HCT116 (cell line): Measurements from ENCODE around the gene PER2. TPM values are rescaled to one million over a fixed set of nuclear protein-coding genes. Genes with fewer than 3 reads are reported as not detected.

Source experiments
- ATAC-seq: fragments of 200-7000 bp; cut with Tn5 transposase; 2 replicates; pipeline ENCODE4 v1.9.1; 2020; ENCODE audit warnings: mild to moderate bottlenecking, moderate library complexity
- BruUV-seq: library from RNA; stranded (reverse); fragments of 400-500 nt; replicated peaks from 2 replicates; lab custom pipeline; 2021; lab: Mats Ljungman, UMichigan
- CTCF ChIA-PET: fragments of 300-600 bp; sonication (Branson Sonifier 250); formaldehyde crosslinking; loops from one replicate; lab custom pipeline; 2021; ENCODE audit warnings: antibody characterized with exemption; lab: Charles Lee
- POLR2A ChIA-PET: fragments of 300-600, 350-600 bp; sonication (Branson Sonifier 250); formaldehyde crosslinking; loops from one replicate; lab custom pipeline; 2021; ENCODE audit warnings: antibody characterized with exemption; lab: Charles Lee
- RAD21 ChIA-PET, 2 experiments: fragments of 300-600 bp; sonication (Branson Sonifier 250); formaldehyde crosslinking; loops; one replicate each; lab custom pipeline; 2023; ENCODE audit warnings: low total read pairs in 2 of 2; ENCODE audit not compliant: uncharacterized antibody in 2 of 2, unreplicated experiment in 2 of 2, low non-redundant PET in 1 of 2; lab: Charles Lee
- DNase-seq: peaks from one replicate; pipeline ENCODE4 v3.0.0-alpha.2; 2010; ENCODE audit warnings: low read depth, low spot score
- H2AFZ ChIP-seq: fragments of 200-600 bp; shearing (Covaris generic), sonication (generic); 2 replicates; pipeline ENCODE4 v1.6.1; 2017; ENCODE audit warnings: low read depth, mixed run types, mixed read lengths, antibody characterized with exemption, low read length; ENCODE audit not compliant: poor library complexity, severe bottlenecking
- H3K27ac ChIP-seq: 2 replicates; pipeline ENCODE4 v1.5.1; 2012; ENCODE audit warnings: low read depth, low read length
- H3K27me3 ChIP-seq: fragments of 200-600 bp; sonication (generic); 2 replicates; pipeline ENCODE4 v1.6.1; 2016; ENCODE audit warnings: mixed run types, low read length, mixed read lengths; ENCODE audit not compliant: insufficient read depth
- H3K36me3 ChIP-seq, 2 experiments: fragments of 200-500 bp in 1 of 2; fragments of 200-600 bp in 1 of 2; sonication (Bioruptor generic) in 1 of 2; sonication (generic) in 1 of 2; 2 replicates each; pipeline versions ENCODE4 v1.5.1 to v1.6.1; 2014 to 2016; ENCODE audit warnings: low read length in 2 of 2, inconsistent platforms in 1 of 2, mixed read lengths in 1 of 2, mixed run types in 1 of 2; ENCODE audit not compliant: insufficient read depth in 2 of 2, control insufficient read depth in 1 of 2
- H3K4me1 ChIP-seq, 2 experiments: fragments of 200-600 bp in 1 of 2; sonication (generic) in 1 of 2; 2 replicates each; pipeline versions ENCODE4 v1.5.1 to v1.6.1; 2012 to 2017; ENCODE audit warnings: low read length in 2 of 2, inconsistent platforms in 1 of 2, mild to moderate bottlenecking in 1 of 2, mixed read lengths in 1 of 2, mixed run types in 1 of 2, moderate library complexity in 1 of 2; ENCODE audit not compliant: insufficient read depth in 2 of 2, control insufficient read depth in 1 of 2
- H3K4me2 ChIP-seq: fragments of 200-600 bp; sonication (generic); 2 replicates; pipeline ENCODE4 v1.6.1; 2017; ENCODE audit warnings: mixed run types, low read length, mixed read lengths
- H3K4me3 ChIP-seq, 2 experiments: fragments of 200-600 bp in 1 of 2; sonication (generic) in 1 of 2; replicated peaks in 1 of 2; 2 replicates each; pipeline ENCODE4 v1.5.1; 2011 to 2016; ENCODE audit warnings: low read length in 2 of 2, control low read depth in 1 of 2, low read depth in 1 of 2, mild to moderate bottlenecking in 1 of 2, mixed read lengths in 1 of 2, mixed run types in 1 of 2
- H3K79me2 ChIP-seq: fragments of 200-600 bp; sonication (generic); 2 replicates; pipeline ENCODE4 v1.6.1; 2017; ENCODE audit warnings: mild to moderate bottlenecking, mixed run types, low read length, moderate library complexity, mixed read lengths; ENCODE audit not compliant: insufficient read depth
- H3K9ac ChIP-seq: fragments of 200-600 bp; sonication (generic); 2 replicates; pipeline ENCODE4 v1.6.1; 2016; ENCODE audit warnings: low read length, mixed read lengths
- H3K9me2 ChIP-seq: fragments of 200-600 bp; sonication (generic), shearing (Covaris generic); 2 replicates; pipeline ENCODE4 v1.6.1; 2017; ENCODE audit warnings: mixed run types, mild to moderate bottlenecking, moderate library complexity; ENCODE audit not compliant: insufficient read depth
- H3K9me3 ChIP-seq, 2 experiments: fragments of 200-500 bp in 1 of 2; fragments of 200-600 bp in 1 of 2; sonication (Bioruptor generic) in 1 of 2; sonication (generic) in 1 of 2; 2 replicates each; pipeline ENCODE4 v1.6.1; 2014 to 2017; ENCODE audit warnings: low read length in 2 of 2, mixed read lengths in 2 of 2, inconsistent platforms in 1 of 2, low read depth in 1 of 2, mild to moderate bottlenecking in 1 of 2, mixed run types in 1 of 2, moderate library complexity in 1 of 2; ENCODE audit not compliant: control insufficient read depth in 1 of 2, insufficient read depth in 1 of 2
- H4K20me1 ChIP-seq: fragments of 200-600 bp; sonication (generic), shearing (Covaris generic); 2 replicates; pipeline ENCODE4 v1.6.1; 2017; ENCODE audit warnings: mixed run types, mild to moderate bottlenecking, moderate library complexity; ENCODE audit not compliant: insufficient read depth
- CBX3 ChIP-seq: IDR thresholded peaks from 2 replicates; pipeline ENCODE4 v1.6.1; 2012; ENCODE audit warnings: low read depth
- EGR1 ChIP-seq: IDR thresholded peaks from 2 replicates; pipeline ENCODE4 v1.6.1; 2012; ENCODE audit warnings: low read depth
- EZH2 ChIP-seq: fragments of 200-600 bp; sonication (generic); IDR thresholded peaks from 2 replicates; pipeline ENCODE4 v1.6.1; 2017; ENCODE audit warnings: antibody characterized with exemption, mixed run types
- EZH2phosphoT487 ChIP-seq: fragments of 200-600 bp; IDR thresholded peaks from 2 replicates; pipeline ENCODE4 v1.6.1; 2018; ENCODE audit warnings: antibody characterized with exemption, borderline replicate concordance
- JUND ChIP-seq: IDR thresholded peaks from 2 replicates; pipeline ENCODE4 v1.6.1; 2012
- MAX ChIP-seq: IDR thresholded peaks from 2 replicates; pipeline ENCODE4 v1.6.1; 2012
- POLR2A ChIP-seq: IDR thresholded peaks from 2 replicates; pipeline ENCODE4 v1.7.0; 2011; ENCODE audit warnings: borderline replicate concordance; ENCODE audit not compliant: insufficient read depth, insufficient read length; ENCODE audit errors: extremely low read depth
- POLR2AphosphoS5 ChIP-seq: IDR thresholded peaks from 2 replicates; pipeline ENCODE4 v1.6.1; 2011; ENCODE audit warnings: mild to moderate bottlenecking, low read depth, low read length, moderate library complexity
- RAD21 ChIP-seq: IDR thresholded peaks from 2 replicates; pipeline ENCODE4 v1.6.1; 2012; ENCODE audit warnings: low read depth, mild to moderate bottlenecking
- SRF ChIP-seq: IDR thresholded peaks from 2 replicates; pipeline ENCODE4 v1.6.1; 2012; ENCODE audit warnings: low read depth
- TCF7L2 ChIP-seq: IDR thresholded peaks from 2 replicates; pipeline ENCODE4 v1.7.0; 2011; ENCODE audit warnings: borderline replicate concordance, inconsistent platforms; ENCODE audit not compliant: insufficient read depth, insufficient read length; ENCODE audit errors: extremely low read depth
- YY1 ChIP-seq: IDR thresholded peaks from 2 replicates; pipeline ENCODE4 v1.6.1; 2011; ENCODE audit warnings: low read length, low read depth, moderate library complexity, mild to moderate bottlenecking; ENCODE audit not compliant: insufficient replicate concordance; ENCODE audit errors: extremely low read depth
- ZFX ChIP-seq: fragments of 450-650 bp; IDR thresholded peaks from 2 replicates; pipeline ENCODE4 v1.6.1; 2017
- ZNF274 ChIP-seq: fragments of 200-500 bp; sonication (Bioruptor generic); IDR thresholded peaks from 2 replicates; pipeline ENCODE4 v1.6.1; 2014; ENCODE audit warnings: mild to moderate bottlenecking, low read depth, low read length, inconsistent platforms
- intact Hi-C: fragments of 100-400 bp; cut with micrococcal nuclease; formaldehyde crosslinking; loops from 2 replicates; pipeline ENCODE4 v1.10.0; 2022
- total RNA-seq: library from RNA; stranded (reverse); gene quantifications from one replicate; pipeline ENCODE4 v1.2.1, GENCODE V29; 2021; ENCODE audit not compliant: unreplicated experiment
- TF ChIP-seq, protein P1 (sequence below), 3 experiments: fragments of 200-600 bp in 1 of 3; sonication (generic) in 1 of 3; IDR thresholded peaks in 2 of 3; conservative IDR thresholded peaks in 1 of 3; 2 replicates each; pipeline ENCODE4 v1.5.1; 2012 to 2017; ENCODE audit warnings: low read depth in 2 of 3, low read length in 2 of 3, antibody characterized with exemption in 1 of 3, borderline replicate concordance in 1 of 3, control low read depth in 1 of 3, mild to moderate bottlenecking in 1 of 3, mixed read lengths in 1 of 3, mixed run types in 1 of 3, moderate library complexity in 1 of 3; ENCODE audit not compliant: insufficient read depth in 1 of 3
- TF ChIP-seq, protein P2 (sequence below): IDR thresholded peaks from 2 replicates; pipeline ENCODE4 v1.6.1; 2012; ENCODE audit warnings: low read depth

Gene PER2
- total RNA-seq, 1 experiment from 2014 or later = 18.7 TPM

- no peaks in the 10 kb centered on the region for H3K27me3 ChIP-seq
- CTCF ChIA-PET = no interaction called here
- no peaks in the 10 kb centered on the region for H3K36me3 ChIP-seq
- H3K9me3 ChIP-seq = no peaks in the 10 kb centered on the region
- RAD21 ChIA-PET = no interaction called here
- intact Hi-C loops = no loop called here
- no peak for TF ChIP-seq ZFX
- TF ChIP-seq EGR1 = no peak
- TF ChIP-seq, protein P1, sequence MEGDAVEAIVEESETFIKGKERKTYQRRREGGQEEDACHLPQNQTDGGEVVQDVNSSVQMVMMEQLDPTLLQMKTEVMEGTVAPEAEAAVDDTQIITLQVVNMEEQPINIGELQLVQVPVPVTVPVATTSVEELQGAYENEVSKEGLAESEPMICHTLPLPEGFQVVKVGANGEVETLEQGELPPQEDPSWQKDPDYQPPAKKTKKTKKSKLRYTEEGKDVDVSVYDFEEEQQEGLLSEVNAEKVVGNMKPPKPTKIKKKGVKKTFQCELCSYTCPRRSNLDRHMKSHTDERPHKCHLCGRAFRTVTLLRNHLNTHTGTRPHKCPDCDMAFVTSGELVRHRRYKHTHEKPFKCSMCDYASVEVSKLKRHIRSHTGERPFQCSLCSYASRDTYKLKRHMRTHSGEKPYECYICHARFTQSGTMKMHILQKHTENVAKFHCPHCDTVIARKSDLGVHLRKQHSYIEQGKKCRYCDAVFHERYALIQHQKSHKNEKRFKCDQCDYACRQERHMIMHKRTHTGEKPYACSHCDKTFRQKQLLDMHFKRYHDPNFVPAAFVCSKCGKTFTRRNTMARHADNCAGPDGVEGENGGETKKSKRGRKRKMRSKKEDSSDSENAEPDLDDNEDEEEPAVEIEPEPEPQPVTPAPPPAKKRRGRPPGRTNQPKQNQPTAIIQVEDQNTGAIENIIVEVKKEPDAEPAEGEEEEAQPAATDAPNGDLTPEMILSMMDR (IDR thresholded peaks at IDR 0.05 in 2 of 3, conservative IDR thresholded peaks at IDR 0.05 in 1 of 3; ENCODE audit: borderline replicate concordance in 1 of 3, insufficient read depth in 1 of 3, low read depth in 2 of 3, low read length in 2 of 3) = no peak
- TF ChIP-seq ZNF274 = no peak
- no peak for TF ChIP-seq RAD21
- no peak for TF ChIP-seq SRF
- no peak for TF ChIP-seq MAX
- no peak for TF ChIP-seq CBX3
- no peak for TF ChIP-seq JUND
- TF ChIP-seq, protein P2, sequence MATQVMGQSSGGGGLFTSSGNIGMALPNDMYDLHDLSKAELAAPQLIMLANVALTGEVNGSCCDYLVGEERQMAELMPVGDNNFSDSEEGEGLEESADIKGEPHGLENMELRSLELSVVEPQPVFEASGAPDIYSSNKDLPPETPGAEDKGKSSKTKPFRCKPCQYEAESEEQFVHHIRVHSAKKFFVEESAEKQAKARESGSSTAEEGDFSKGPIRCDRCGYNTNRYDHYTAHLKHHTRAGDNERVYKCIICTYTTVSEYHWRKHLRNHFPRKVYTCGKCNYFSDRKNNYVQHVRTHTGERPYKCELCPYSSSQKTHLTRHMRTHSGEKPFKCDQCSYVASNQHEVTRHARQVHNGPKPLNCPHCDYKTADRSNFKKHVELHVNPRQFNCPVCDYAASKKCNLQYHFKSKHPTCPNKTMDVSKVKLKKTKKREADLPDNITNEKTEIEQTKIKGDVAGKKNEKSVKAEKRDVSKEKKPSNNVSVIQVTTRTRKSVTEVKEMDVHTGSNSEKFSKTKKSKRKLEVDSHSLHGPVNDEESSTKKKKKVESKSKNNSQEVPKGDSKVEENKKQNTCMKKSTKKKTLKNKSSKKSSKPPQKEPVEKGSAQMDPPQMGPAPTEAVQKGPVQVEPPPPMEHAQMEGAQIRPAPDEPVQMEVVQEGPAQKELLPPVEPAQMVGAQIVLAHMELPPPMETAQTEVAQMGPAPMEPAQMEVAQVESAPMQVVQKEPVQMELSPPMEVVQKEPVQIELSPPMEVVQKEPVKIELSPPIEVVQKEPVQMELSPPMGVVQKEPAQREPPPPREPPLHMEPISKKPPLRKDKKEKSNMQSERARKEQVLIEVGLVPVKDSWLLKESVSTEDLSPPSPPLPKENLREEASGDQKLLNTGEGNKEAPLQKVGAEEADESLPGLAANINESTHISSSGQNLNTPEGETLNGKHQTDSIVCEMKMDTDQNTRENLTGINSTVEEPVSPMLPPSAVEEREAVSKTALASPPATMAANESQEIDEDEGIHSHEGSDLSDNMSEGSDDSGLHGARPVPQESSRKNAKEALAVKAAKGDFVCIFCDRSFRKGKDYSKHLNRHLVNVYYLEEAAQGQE = no peak
- TF ChIP-seq EZH2phosphoT487 = no peak
- no peak for TF ChIP-seq EZH2
- no peak for TF ChIP-seq POLR2A
- no peak for TF ChIP-seq YY1
- no peak for TF ChIP-seq TCF7L2
- TF ChIP-seq POLR2AphosphoS5 = no peak
- BruUV-seq = no TSS peak
- H3K9me2 ChIP-seq = no peaks in the 10 kb centered on the region
- no peak overlapping the region for H3K4me3 ChIP-seq
- no peaks in the 10 kb centered on the region for H4K20me1 ChIP-seq
- no peaks in the 10 kb centered on the region for H3K4me1 ChIP-seq
- no peak overlapping the region for H2AFZ ChIP-seq
- POLR2A ChIA-PET = no interaction called here
- no peak overlapping the region for H3K4me2 ChIP-seq
- no peak overlapping the region for H3K9ac ChIP-seq
- DNase-seq = no peak
- ATAC-seq = no peak
- no peaks in the 10 kb centered on the region for H3K79me2 ChIP-seq
- H3K27ac ChIP-seq = no peak overlapping the region
Measured at GRCh38 chr2:238296638-238297457, 8.4 kb upstream of the PER2 start.
